Astrocyte (in vitro differentiated cells and primary cell): Measurements from ENCODE around the gene HIRA.

Source experiments
- EZH2 ChIP-seq: IDR thresholded peaks from 2 replicates; pipeline ENCODE4 v1.6.1; 2012; ENCODE audit warnings: mild to moderate bottlenecking, low read length, inconsistent platforms; ENCODE audit not compliant: insufficient read depth
- TF ChIP-seq, protein P1 (sequence below): IDR thresholded peaks from 2 replicates; pipeline ENCODE4 v1.5.1; 2011; ENCODE audit warnings: low read depth, mild to moderate bottlenecking, inconsistent platforms, low read length, moderate library complexity; ENCODE audit not compliant: insufficient read depth

DNA sequence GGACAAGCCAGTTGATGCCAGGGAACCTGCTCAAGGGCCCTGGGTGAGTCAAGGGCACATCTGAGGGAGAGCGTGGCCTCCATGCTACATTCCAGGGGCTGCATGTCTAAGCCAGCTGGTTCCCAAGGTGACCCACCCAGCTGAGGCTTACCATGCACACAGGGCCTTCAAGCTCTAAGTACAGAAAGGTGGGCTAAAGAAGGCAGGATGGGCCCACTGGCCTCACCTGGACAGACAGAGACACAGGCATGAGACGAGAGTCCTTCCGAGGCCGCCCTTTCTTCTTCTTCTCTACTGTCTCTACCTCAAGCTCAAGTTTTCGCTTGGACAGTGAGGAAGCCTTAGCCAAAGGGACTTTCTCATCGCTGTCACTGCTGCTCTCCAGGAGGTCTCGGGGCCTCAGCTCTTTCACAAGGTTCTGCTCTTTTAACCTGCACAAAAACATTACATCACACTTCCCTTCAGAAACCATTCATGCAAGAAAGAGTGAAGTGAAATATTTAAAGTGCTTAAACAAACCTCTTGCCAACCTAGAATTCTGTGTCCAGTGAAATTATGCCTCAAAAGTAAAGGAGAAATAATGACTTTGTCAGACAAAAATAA, 69.9 kb downstream of the HIRA start:
- TF ChIP-seq, protein P1, sequence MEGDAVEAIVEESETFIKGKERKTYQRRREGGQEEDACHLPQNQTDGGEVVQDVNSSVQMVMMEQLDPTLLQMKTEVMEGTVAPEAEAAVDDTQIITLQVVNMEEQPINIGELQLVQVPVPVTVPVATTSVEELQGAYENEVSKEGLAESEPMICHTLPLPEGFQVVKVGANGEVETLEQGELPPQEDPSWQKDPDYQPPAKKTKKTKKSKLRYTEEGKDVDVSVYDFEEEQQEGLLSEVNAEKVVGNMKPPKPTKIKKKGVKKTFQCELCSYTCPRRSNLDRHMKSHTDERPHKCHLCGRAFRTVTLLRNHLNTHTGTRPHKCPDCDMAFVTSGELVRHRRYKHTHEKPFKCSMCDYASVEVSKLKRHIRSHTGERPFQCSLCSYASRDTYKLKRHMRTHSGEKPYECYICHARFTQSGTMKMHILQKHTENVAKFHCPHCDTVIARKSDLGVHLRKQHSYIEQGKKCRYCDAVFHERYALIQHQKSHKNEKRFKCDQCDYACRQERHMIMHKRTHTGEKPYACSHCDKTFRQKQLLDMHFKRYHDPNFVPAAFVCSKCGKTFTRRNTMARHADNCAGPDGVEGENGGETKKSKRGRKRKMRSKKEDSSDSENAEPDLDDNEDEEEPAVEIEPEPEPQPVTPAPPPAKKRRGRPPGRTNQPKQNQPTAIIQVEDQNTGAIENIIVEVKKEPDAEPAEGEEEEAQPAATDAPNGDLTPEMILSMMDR = no peak
- TF ChIP-seq EZH2 = no peak
